OCI-LY1 (cell line): Measurements from ENCODE around the gene VAV2.

Experiments
- CTCF ChIP-seq: fragments of 200-600 bp; sonication (generic), shearing (Covaris generic); IDR thresholded peaks from 2 replicates; pipeline ENCODE4 v1.5.1; 2017; ENCODE audit warnings: mild to moderate bottlenecking, antibody characterized with exemption, low read length, moderate library complexity, mixed read lengths
- EZH2 ChIP-seq: fragments of 200-600 bp; sonication (generic), shearing (Covaris generic); IDR thresholded peaks from 2 replicates; pipeline ENCODE4 v1.8.0; 2017; ENCODE audit warnings: borderline replicate concordance, mixed run types, mild to moderate bottlenecking, antibody characterized with exemption, low read length, moderate library complexity, mixed read lengths

- TF ChIP-seq CTCF (no peak), EZH2 (no peak)
Observed at GRCh38 chr9:133974631-133975341, 17.3 kb downstream of the VAV2 start.
